Stomach (tissue), 4 donors: ENCODE data around the gene TMEM37.
"Not testable (repeated sequence)": the region's sequence is repeated elsewhere in the genome, so short reads cannot be mapped to it uniquely, and the experiment has no call there.

Source experiments
- EP300 ChIP-seq: sonication (generic); formaldehyde crosslinking; IDR thresholded peaks from one replicate; pipeline ENCODE4 v1.6.1; 2017; ENCODE audit warnings: antibody characterized with exemption
- TF ChIP-seq, protein P1 (sequence below), 7 experiments: fragments of 450-650 bp in 4 of 7; fragments of 200-600 bp in 3 of 7; sonication (generic) in 3 of 7; IDR thresholded peaks; one replicate each; pipeline ENCODE4 v1.5.1; 2016 to 2019; ENCODE audit warnings: antibody characterized with exemption in 7 of 7, control low read depth in 2 of 7, mild to moderate bottlenecking in 1 of 7

DNA sequence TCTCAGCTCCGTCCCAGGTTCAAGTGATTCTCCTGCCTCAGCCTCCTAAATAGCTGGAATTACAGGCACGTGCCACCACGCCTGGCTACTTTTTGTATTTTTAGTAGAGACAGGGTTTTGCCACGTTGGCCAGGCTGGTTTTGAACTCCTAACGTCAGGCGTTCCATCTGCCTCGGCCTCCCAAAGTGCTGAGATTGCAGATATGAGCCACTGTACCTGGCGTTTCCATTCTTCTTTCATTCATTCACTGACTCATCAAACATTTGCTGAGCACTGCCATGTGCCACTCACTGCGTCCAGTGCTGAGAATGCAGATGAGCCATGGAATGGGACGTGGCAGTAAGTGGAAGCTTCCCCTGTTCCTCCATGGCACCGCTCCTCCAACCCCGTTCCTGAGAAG is 28.0 kb upstream of the TMEM37 start:
- not testable (repeated sequence) for TF ChIP-seq EP300
- TF ChIP-seq, protein P1, sequence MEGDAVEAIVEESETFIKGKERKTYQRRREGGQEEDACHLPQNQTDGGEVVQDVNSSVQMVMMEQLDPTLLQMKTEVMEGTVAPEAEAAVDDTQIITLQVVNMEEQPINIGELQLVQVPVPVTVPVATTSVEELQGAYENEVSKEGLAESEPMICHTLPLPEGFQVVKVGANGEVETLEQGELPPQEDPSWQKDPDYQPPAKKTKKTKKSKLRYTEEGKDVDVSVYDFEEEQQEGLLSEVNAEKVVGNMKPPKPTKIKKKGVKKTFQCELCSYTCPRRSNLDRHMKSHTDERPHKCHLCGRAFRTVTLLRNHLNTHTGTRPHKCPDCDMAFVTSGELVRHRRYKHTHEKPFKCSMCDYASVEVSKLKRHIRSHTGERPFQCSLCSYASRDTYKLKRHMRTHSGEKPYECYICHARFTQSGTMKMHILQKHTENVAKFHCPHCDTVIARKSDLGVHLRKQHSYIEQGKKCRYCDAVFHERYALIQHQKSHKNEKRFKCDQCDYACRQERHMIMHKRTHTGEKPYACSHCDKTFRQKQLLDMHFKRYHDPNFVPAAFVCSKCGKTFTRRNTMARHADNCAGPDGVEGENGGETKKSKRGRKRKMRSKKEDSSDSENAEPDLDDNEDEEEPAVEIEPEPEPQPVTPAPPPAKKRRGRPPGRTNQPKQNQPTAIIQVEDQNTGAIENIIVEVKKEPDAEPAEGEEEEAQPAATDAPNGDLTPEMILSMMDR (IDR thresholded peaks at IDR 0.05), result not testable (repeated sequence)
